ENCODE results near the gene HUS1. TPM values are rescaled to one million over a fixed set of nuclear protein-coding genes. Genes with fewer than 3 reads are reported as not detected.
A peak's percentile ranks its signal among the peaks of the same experiment; 100 is the strongest.
"Not testable (repeated sequence)": the region's sequence is repeated elsewhere in the genome, so short reads cannot be mapped to it uniquely, and the experiment has no call there.

Gene HUS1
- total and polyA plus RNA-seq, 12 donors: 8.3 to 45.1 (median 31.2) TPM

GRCh38 chr7:47943676-47944474 is 35.5 kb downstream of the HUS1 start:
- no peaks in the 10 kb centered on the region for H3K9me3 ChIP-seq (replicated peaks in 1 of 3)
- no peak overlapping the region for H3K4me3 ChIP-seq
- H3K36me3 ChIP-seq (replicated peaks in 1 of 2): no peaks in the 10 kb centered on the region
- no peaks in the 10 kb centered on the region for H3K27me3 ChIP-seq
- H3K27ac ChIP-seq: no peak overlapping the region
- DNase-seq: no peak
- WGBS, 4 donors: 83 to 84% (median 83%) methylated on average over 8 of the region's 8 CpGs
- peaks cover 10 to 21% of the 10 kb centered on the region in 2 donors for H3K4me1 ChIP-seq (replicated peaks in 1 of 2)
- intact Hi-C loops (cut with DNase I): loop anchor here in 1 of 2 donors (10.0 kb wide), 1 partner anchor 161 kb away; no protein-coding TSS in a partner anchor
- TF ChIP-seq POLR2A (IDR thresholded peaks at IDR 0.05) (no peak), CTCF (IDR thresholded peaks at IDR 0.05) (no peak)

- H3K36me3 ChIP-seq (replicated peaks in 1 of 2); H3K27ac ChIP-seq; H3K9me3 ChIP-seq (replicated peaks in 1 of 3); H3K27me3 ChIP-seq; DNase-seq; H3K4me3 ChIP-seq: not testable (repeated sequence)
- 83 to 98% (median 91%) methylated on average over 10 of the region's 10 CpGs for WGBS, 4 donors
- H3K4me1 ChIP-seq (replicated peaks in 1 of 2): peaks cover 10 to 21% of the 10 kb centered on the region in 2 donors
- intact Hi-C loops (cut with DNase I): loop anchor here in 1 of 2 donors (10.0 kb wide), 1 partner anchor 162 kb away; no protein-coding TSS in a partner anchor
These were observed 36.8 kb downstream of the HUS1 start for GRCh38 chr7:47942651-47943050.

- H3K4me1 ChIP-seq (replicated peaks in 1 of 2): peaks cover 10 to 21% of the 10 kb centered on the region in 2 donors
These were observed 37.3 kb downstream of the HUS1 start for GRCh38 chr7:47942132-47942531.

GRCh38 chr7:47941136-47941844 is 38.1 kb downstream of the HUS1 start:
- peak overlapping the region; percentile 24 to 93 (median 54) for H3K27ac ChIP-seq
- no peak for TF ChIP-seq CTCF (IDR thresholded peaks at IDR 0.05)
- TF ChIP-seq POLR2A (IDR thresholded peaks at IDR 0.05): no peak
- peaks cover 10 to 21% of the 10 kb centered on the region in 2 donors for H3K4me1 ChIP-seq (replicated peaks in 1 of 2)
- 40 to 46% (median 44%) methylated on average over 7 to 9 of the region's 9 CpGs for WGBS, 4 donors
- no peaks in the 10 kb centered on the region for H3K27me3 ChIP-seq
- H3K9me3 ChIP-seq (replicated peaks in 1 of 3): no peaks in the 10 kb centered on the region
- DNase-seq: peak in 6 of 7 donors; percentile 69 to 86 (median 77)
- intact Hi-C loops (cut with DNase I): loop anchor here in 1 of 2 donors (10.0 kb wide), 1 partner anchor 164 kb away; no protein-coding TSS in a partner anchor
- H3K36me3 ChIP-seq (replicated peaks in 1 of 2): no peaks in the 10 kb centered on the region
- no peak overlapping the region for H3K4me3 ChIP-seq

More at GRCh38 chr7:47942132-47942531, 37.3 kb downstream of the HUS1 start:
- no peak overlapping the region for H3K4me3 ChIP-seq
- H3K27me3 ChIP-seq: no peaks in the 10 kb centered on the region
- no peaks in the 10 kb centered on the region for H3K9me3 ChIP-seq (replicated peaks in 1 of 3)
- no peak for TF ChIP-seq CTCF (IDR thresholded peaks at IDR 0.05)
- TF ChIP-seq POLR2A (IDR thresholded peaks at IDR 0.05): no peak
- WGBS, 4 donors: 80 to 94% (median 86%) methylated on average over 10 of the region's 10 CpGs
- DNase-seq: no peak
- peak overlapping the region in 2 of 5 donors; percentile 38 to 66 for H3K27ac ChIP-seq
- no peaks in the 10 kb centered on the region for H3K36me3 ChIP-seq (replicated peaks in 1 of 2)
- intact Hi-C loops (cut with DNase I): loop anchor here in 1 of 2 donors (10.0 kb wide), 1 partner anchor 163 kb away; no protein-coding TSS in a partner anchor

Data from adrenal gland (tissue), 12 donors.